ENCODE results near the gene DNHD1. TPM values are rescaled to one million over a fixed set of nuclear protein-coding genes. Genes with fewer than 3 reads are reported as not detected.

The DNHD1 gene
- total RNA-seq, 1 experiment from 2014 or later, result 11.5 TPM

DNA sequence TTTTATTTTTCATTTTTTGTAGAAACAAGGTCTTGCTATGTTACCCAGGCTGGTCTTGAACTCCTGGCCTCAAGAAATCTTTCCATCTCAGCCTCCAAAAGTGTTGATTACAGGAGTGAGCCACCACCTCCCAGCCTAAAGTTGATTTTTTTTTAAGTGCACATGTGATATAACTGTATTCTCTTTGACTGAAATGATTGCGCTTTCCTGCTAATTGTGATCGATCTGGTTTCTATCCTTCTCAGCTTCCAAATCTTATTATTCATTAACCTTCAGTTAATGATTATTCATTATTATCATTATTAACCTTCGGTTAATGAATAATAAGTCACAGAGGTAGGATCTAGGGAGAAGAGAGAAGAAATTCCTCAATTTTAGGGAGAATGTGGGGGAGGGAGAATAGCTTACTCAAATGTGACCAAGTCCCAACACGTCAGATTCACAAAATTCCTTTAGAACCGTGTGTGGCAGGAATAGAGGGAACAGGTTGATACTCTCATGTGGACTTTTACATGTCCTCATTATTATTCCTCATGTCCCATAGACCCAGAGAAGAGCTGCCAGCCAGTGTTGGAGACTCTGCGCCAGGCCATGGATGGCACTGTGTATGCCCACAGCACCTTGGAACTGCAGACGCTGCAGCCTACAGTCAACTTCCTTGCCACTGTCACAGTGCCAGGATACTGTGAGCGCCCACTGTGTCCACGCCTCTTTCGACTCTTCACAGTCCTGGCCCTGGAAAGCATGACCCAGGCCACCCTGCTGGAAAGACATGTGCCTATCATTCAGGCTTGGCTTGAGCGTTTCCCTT, 59.3 kb downstream of the DNHD1 start (continued):
- TF ChIP-seq ZNF423 (CRISPR knock-in tag; IDR thresholded peaks at IDR 0.05) (no peak), NFYB (CRISPR knock-in tag; conservative IDR thresholded peaks at IDR 0.05; ENCODE audit: low read depth) (no peak)

DNA sequence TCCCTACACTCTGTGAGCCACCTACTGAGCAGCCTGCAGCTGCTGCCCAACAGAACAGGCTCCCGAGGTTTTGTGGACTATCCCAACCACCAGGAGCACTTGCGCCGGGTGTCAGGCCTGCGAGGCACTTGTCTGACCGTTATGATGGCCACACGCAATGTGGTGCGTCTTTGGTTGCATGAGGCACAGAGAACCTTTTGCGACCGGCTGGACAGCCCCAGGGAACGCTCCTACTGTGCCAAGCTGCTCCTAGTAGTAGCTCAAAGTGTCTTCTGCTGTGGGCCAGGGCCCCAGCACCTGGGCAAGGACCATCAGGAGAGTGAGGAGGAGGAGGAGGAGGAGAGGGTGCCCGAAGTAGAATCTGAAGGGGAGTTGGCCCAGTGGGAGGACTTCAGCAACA, 60.0 kb downstream of the DNHD1 start:
- CTCF ChIA-PET, result no interaction called here
- TF ChIP-seq, protein P1, sequence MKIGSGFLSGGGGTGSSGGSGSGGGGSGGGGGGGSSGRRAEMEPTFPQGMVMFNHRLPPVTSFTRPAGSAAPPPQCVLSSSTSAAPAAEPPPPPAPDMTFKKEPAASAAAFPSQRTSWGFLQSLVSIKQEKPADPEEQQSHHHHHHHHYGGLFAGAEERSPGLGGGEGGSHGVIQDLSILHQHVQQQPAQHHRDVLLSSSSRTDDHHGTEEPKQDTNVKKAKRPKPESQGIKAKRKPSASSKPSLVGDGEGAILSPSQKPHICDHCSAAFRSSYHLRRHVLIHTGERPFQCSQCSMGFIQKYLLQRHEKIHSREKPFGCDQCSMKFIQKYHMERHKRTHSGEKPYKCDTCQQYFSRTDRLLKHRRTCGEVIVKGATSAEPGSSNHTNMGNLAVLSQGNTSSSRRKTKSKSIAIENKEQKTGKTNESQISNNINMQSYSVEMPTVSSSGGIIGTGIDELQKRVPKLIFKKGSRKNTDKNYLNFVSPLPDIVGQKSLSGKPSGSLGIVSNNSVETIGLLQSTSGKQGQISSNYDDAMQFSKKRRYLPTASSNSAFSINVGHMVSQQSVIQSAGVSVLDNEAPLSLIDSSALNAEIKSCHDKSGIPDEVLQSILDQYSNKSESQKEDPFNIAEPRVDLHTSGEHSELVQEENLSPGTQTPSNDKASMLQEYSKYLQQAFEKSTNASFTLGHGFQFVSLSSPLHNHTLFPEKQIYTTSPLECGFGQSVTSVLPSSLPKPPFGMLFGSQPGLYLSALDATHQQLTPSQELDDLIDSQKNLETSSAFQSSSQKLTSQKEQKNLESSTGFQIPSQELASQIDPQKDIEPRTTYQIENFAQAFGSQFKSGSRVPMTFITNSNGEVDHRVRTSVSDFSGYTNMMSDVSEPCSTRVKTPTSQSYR (CRISPR knock-in tag; IDR thresholded peaks at IDR 0.05), result no peak
- TF ChIP-seq, protein P2, sequence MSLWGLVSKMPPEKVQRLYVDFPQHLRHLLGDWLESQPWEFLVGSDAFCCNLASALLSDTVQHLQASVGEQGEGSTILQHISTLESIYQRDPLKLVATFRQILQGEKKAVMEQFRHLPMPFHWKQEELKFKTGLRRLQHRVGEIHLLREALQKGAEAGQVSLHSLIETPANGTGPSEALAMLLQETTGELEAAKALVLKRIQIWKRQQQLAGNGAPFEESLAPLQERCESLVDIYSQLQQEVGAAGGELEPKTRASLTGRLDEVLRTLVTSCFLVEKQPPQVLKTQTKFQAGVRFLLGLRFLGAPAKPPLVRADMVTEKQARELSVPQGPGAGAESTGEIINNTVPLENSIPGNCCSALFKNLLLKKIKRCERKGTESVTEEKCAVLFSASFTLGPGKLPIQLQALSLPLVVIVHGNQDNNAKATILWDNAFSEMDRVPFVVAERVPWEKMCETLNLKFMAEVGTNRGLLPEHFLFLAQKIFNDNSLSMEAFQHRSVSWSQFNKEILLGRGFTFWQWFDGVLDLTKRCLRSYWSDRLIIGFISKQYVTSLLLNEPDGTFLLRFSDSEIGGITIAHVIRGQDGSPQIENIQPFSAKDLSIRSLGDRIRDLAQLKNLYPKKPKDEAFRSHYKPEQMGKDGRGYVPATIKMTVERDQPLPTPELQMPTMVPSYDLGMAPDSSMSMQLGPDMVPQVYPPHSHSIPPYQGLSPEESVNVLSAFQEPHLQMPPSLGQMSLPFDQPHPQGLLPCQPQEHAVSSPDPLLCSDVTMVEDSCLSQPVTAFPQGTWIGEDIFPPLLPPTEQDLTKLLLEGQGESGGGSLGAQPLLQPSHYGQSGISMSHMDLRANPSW (CRISPR knock-in tag; conservative IDR thresholded peaks at IDR 0.05; ENCODE audit: low read depth), result no peak
- TF ChIP-seq, protein P3, sequence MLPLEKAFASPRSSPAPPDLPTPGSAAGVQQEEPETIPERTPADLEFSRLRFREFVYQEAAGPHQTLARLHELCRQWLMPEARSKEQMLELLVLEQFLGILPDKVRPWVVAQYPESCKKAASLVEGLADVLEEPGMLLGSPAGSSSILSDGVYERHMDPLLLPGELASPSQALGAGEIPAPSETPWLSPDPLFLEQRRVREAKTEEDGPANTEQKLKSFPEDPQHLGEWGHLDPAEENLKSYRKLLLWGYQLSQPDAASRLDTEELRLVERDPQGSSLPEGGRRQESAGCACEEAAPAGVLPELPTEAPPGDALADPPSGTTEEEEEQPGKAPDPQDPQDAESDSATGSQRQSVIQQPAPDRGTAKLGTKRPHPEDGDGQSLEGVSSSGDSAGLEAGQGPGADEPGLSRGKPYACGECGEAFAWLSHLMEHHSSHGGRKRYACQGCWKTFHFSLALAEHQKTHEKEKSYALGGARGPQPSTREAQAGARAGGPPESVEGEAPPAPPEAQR (CRISPR knock-in tag; IDR thresholded peaks at IDR 0.05), result no peak
- TF ChIP-seq ZNF423 (CRISPR knock-in tag; IDR thresholded peaks at IDR 0.05) (no peak), FOXP1 (CRISPR knock-in tag; IDR thresholded peaks at IDR 0.05; ENCODE audit: borderline replicate concordance) (no peak), TEAD4 (CRISPR knock-in tag; IDR thresholded peaks at IDR 0.05) (no peak), SP1 (CRISPR knock-in tag; conservative IDR thresholded peaks at IDR 0.05) (no peak), FOXK1 (CRISPR knock-in tag; IDR thresholded peaks at IDR 0.05) (no peak), CBFB (CRISPR knock-in tag; IDR thresholded peaks at IDR 0.05; ENCODE audit: low read depth) (no peak)
- TF ChIP-seq, protein P4, sequence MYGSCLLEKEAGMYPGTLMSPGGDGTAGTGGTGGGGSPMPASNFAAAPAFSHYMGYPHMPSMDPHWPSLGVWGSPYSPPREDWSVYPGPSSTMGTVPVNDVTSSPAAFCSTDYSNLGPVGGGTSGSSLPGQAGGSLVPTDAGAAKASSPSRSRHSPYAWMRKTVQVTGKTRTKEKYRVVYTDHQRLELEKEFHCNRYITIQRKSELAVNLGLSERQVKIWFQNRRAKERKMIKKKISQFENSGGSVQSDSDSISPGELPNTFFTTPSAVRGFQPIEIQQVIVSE (CRISPR knock-in tag; IDR thresholded peaks at IDR 0.05; ENCODE audit: borderline replicate concordance), result no peak
- TF ChIP-seq, protein P5, sequence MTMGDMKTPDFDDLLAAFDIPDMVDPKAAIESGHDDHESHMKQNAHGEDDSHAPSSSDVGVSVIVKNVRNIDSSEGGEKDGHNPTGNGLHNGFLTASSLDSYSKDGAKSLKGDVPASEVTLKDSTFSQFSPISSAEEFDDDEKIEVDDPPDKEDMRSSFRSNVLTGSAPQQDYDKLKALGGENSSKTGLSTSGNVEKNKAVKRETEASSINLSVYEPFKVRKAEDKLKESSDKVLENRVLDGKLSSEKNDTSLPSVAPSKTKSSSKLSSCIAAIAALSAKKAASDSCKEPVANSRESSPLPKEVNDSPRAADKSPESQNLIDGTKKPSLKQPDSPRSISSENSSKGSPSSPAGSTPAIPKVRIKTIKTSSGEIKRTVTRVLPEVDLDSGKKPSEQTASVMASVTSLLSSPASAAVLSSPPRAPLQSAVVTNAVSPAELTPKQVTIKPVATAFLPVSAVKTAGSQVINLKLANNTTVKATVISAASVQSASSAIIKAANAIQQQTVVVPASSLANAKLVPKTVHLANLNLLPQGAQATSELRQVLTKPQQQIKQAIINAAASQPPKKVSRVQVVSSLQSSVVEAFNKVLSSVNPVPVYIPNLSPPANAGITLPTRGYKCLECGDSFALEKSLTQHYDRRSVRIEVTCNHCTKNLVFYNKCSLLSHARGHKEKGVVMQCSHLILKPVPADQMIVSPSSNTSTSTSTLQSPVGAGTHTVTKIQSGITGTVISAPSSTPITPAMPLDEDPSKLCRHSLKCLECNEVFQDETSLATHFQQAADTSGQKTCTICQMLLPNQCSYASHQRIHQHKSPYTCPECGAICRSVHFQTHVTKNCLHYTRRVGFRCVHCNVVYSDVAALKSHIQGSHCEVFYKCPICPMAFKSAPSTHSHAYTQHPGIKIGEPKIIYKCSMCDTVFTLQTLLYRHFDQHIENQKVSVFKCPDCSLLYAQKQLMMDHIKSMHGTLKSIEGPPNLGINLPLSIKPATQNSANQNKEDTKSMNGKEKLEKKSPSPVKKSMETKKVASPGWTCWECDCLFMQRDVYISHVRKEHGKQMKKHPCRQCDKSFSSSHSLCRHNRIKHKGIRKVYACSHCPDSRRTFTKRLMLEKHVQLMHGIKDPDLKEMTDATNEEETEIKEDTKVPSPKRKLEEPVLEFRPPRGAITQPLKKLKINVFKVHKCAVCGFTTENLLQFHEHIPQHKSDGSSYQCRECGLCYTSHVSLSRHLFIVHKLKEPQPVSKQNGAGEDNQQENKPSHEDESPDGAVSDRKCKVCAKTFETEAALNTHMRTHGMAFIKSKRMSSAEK (CRISPR knock-in tag; IDR thresholded peaks at IDR 0.05; ENCODE audit: borderline replicate concordance), result no peak
- TF ChIP-seq, protein P6, sequence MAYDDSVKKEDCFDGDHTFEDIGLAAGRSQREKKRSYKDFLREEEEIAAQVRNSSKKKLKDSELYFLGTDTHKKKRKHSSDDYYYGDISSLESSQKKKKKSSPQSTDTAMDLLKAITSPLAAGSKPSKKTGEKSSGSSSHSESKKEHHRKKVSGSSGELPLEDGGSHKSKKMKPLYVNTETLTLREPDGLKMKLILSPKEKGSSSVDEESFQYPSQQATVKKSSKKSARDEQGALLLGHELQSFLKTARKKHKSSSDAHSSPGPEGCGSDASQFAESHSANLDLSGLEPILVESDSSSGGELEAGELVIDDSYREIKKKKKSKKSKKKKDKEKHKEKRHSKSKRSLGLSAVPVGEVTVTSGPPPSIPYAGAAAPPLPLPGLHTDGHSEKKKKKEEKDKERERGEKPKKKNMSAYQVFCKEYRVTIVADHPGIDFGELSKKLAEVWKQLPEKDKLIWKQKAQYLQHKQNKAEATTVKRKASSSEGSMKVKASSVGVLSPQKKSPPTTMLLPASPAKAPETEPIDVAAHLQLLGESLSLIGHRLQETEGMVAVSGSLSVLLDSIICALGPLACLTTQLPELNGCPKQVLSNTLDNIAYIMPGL (CRISPR knock-in tag; IDR thresholded peaks at IDR 0.05), result no peak
- TF ChIP-seq, protein P7, sequence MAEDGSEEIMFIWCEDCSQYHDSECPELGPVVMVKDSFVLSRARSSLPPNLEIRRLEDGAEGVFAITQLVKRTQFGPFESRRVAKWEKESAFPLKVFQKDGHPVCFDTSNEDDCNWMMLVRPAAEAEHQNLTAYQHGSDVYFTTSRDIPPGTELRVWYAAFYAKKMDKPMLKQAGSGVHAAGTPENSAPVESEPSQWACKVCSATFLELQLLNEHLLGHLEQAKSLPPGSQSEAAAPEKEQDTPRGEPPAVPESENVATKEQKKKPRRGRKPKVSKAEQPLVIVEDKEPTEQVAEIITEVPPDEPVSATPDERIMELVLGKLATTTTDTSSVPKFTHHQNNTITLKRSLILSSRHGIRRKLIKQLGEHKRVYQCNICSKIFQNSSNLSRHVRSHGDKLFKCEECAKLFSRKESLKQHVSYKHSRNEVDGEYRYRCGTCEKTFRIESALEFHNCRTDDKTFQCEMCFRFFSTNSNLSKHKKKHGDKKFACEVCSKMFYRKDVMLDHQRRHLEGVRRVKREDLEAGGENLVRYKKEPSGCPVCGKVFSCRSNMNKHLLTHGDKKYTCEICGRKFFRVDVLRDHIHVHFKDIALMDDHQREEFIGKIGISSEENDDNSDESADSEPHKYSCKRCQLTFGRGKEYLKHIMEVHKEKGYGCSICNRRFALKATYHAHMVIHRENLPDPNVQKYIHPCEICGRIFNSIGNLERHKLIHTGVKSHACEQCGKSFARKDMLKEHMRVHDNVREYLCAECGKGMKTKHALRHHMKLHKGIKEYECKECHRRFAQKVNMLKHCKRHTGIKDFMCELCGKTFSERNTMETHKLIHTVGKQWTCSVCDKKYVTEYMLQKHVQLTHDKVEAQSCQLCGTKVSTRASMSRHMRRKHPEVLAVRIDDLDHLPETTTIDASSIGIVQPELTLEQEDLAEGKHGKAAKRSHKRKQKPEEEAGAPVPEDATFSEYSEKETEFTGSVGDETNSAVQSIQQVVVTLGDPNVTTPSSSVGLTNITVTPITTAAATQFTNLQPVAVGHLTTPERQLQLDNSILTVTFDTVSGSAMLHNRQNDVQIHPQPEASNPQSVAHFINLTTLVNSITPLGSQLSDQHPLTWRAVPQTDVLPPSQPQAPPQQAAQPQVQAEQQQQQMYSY (CRISPR knock-in tag; IDR thresholded peaks at IDR 0.05), result no peak
- TF ChIP-seq, protein P8, sequence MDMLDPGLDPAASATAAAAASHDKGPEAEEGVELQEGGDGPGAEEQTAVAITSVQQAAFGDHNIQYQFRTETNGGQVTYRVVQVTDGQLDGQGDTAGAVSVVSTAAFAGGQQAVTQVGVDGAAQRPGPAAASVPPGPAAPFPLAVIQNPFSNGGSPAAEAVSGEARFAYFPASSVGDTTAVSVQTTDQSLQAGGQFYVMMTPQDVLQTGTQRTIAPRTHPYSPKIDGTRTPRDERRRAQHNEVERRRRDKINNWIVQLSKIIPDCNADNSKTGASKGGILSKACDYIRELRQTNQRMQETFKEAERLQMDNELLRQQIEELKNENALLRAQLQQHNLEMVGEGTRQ (CRISPR knock-in tag; IDR thresholded peaks at IDR 0.05), result no peak

More for the DNA sequence above, 60.0 kb downstream of the DNHD1 start:
- DNase-seq (ENCODE audit: low spot score) (no peak), ATAC-seq (no peak)
- Mint-ChIP-seq H3K27ac (no peak overlapping the region), H3K4me1 (no peaks in the 10 kb centered on the region), H3K27me3 (ENCODE audit: low read depth) (peaks cover 2% of the 10 kb centered on the region; the same call in 1 of the 2 replicates), H3K36me3 (no peaks in the 10 kb centered on the region), H3K4me3 (no peak overlapping the region), H3K9me3 (no peaks in the 10 kb centered on the region)
- POLR2A ChIA-PET, result no interaction called here
